Measurements from ENCODE around the gene SPX. TPM values are rescaled to one million over a fixed set of nuclear protein-coding genes. Genes with fewer than 3 reads are reported as not detected.

SPX gene
- total RNA-seq, 1 donor from 2014 or later, result 4.4 TPM

DNA sequence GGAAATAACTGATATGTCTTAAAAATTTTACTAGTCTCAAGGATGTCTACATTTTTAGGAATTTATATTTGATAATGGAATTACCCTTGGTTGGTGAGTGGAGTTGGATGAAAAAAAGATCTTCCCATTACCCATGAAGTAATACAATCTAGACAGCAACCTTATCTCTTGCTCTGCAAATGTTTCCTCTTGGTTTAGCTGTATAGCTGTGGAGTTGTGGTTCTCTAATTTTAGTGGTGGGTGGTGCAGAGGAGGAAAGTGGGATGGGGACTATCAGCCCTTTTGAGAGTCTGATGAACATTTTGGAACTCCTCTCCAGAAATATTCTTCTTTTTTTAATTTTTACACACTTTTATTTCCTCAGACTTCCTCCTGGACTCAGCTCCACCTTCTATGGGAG lies 17.1 kb downstream of the SPX start:
- TF ChIP-seq, protein P1, sequence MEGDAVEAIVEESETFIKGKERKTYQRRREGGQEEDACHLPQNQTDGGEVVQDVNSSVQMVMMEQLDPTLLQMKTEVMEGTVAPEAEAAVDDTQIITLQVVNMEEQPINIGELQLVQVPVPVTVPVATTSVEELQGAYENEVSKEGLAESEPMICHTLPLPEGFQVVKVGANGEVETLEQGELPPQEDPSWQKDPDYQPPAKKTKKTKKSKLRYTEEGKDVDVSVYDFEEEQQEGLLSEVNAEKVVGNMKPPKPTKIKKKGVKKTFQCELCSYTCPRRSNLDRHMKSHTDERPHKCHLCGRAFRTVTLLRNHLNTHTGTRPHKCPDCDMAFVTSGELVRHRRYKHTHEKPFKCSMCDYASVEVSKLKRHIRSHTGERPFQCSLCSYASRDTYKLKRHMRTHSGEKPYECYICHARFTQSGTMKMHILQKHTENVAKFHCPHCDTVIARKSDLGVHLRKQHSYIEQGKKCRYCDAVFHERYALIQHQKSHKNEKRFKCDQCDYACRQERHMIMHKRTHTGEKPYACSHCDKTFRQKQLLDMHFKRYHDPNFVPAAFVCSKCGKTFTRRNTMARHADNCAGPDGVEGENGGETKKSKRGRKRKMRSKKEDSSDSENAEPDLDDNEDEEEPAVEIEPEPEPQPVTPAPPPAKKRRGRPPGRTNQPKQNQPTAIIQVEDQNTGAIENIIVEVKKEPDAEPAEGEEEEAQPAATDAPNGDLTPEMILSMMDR (IDR thresholded peaks at IDR 0.05), result no peak
- Mint-ChIP-seq H3K4me1 (ENCODE audit: low read depth) (no peaks in the 10 kb centered on the region), H3K36me3 (ENCODE audit: low read depth) (no peaks in the 10 kb centered on the region), H3K27me3 (ENCODE audit: low read depth) (no peaks in the 10 kb centered on the region), H3K27ac (ENCODE audit: unreplicated experiment) (no peak overlapping the region), H3K4me3 (ENCODE audit: unreplicated experiment) (no peak overlapping the region), H3K9me3 (ENCODE audit: low read depth) (no peaks in the 10 kb centered on the region)
- DNase-seq (ENCODE audit: low spot score), result no peak

DNA sequence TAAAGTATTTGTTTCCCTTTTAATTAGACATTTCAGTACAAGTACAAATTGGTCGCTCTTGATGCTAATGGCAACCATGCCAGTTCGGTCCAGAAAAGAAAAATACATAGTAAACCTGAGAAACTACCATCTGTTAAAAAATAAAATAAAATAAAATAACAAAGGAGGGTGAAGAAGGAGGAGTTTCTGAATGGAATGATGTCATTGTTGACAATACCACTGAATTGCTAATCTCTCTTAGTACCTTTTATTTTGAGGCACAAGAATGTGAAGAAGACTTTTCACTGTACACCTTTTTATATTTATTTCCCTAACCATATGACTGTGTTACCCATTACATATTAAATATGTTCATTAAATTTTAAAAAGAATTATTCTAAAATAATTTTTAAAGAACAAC lies 19.5 kb downstream of the SPX start:
- Mint-ChIP-seq H3K4me1 (ENCODE audit: low read depth) (no peaks in the 10 kb centered on the region), H3K4me3 (ENCODE audit: unreplicated experiment) (no peak overlapping the region), H3K36me3 (ENCODE audit: low read depth) (no peaks in the 10 kb centered on the region), H3K27ac (ENCODE audit: unreplicated experiment) (no peak overlapping the region), H3K9me3 (ENCODE audit: low read depth) (no peaks in the 10 kb centered on the region), H3K27me3 (ENCODE audit: low read depth) (no peaks in the 10 kb centered on the region)
- TF ChIP-seq, protein P1 (IDR thresholded peaks at IDR 0.05), result no peak
- DNase-seq (ENCODE audit: low spot score), result no peak

DNA sequence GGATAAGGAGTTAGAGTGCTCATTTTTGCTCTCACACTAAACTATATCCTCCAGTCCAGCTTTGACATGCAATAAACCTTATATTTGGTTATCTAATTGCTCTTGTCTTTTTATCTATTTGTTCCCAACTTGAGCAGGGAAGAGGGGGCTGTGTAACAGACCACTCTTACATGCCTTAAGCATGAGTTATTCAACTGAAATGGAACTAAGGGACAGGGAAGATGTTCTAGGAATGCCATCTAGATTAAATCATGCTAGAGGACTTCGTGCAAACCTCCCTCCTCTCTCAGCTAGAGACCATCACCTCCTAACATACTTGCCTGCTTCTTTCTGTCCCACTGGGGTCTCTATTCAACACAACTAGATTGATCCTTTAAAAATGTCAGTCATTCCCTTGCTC lies 20.6 kb downstream of the SPX start:
- Mint-ChIP-seq H3K36me3 (ENCODE audit: low read depth) (no peaks in the 10 kb centered on the region), H3K9me3 (ENCODE audit: low read depth) (no peaks in the 10 kb centered on the region), H3K27me3 (ENCODE audit: low read depth) (no peaks in the 10 kb centered on the region), H3K27ac (ENCODE audit: unreplicated experiment) (no peak overlapping the region), H3K4me3 (ENCODE audit: unreplicated experiment) (no peak overlapping the region), H3K4me1 (ENCODE audit: low read depth) (no peaks in the 10 kb centered on the region)
- TF ChIP-seq, protein P1 (IDR thresholded peaks at IDR 0.05), result no peak
- no peak for DNase-seq (ENCODE audit: low spot score)

DNA sequence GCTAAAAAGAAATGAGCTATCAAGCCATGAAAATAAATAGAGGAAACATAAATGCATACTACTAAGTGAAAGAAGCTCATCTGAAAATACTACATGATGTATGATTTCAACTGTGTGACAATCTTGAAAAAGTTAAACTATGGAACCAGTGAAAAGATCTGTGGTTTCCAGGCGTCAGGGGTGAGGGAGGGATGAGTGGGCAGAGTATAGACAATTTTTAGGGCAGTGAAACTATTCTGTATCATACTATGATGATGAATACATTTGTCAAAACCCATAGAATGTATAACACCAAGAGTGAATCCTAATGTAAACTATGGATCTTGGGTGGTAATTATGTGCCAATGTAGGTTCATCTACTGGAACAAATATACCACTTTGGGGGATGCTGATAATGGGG lies 21.3 kb downstream of the SPX start:
- TF ChIP-seq, protein P1 (IDR thresholded peaks at IDR 0.05), result no peak
- Mint-ChIP-seq H3K4me3 (ENCODE audit: unreplicated experiment) (no peak overlapping the region), H3K9me3 (ENCODE audit: low read depth) (no peaks in the 10 kb centered on the region), H3K27me3 (ENCODE audit: low read depth) (no peaks in the 10 kb centered on the region), H3K27ac (ENCODE audit: unreplicated experiment) (no peak overlapping the region), H3K4me1 (ENCODE audit: low read depth) (no peaks in the 10 kb centered on the region), H3K36me3 (ENCODE audit: low read depth) (no peaks in the 10 kb centered on the region)
- DNase-seq (ENCODE audit: low spot score), result no peak

DNA sequence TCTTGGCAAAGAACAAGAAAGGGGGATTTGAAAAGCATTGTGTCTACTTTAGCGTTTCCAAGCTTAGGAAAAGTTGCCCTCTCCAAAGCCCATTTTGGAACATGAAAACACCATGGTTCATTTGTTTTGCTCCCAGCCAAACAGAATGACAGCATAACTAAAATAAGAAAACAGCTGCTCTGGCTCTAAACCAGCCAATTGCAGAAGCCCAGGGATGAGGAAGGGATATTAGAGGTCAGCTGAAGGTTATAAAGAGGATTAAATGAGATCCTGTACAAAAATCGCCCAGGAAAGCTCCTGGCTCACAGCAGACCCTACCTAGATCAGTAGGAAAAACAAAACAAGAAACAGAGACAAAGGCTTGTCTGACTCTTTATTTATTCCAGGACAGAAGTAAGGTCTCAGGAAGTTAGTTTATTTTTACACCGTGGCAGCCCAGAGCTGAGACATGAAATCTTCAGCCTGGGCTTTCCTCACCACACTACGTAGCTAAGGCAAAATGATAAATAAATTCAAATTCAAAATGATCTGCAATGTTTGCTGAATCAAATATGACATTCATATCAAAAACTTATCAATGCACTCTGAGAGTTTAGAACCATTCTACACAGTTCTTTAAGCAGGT lies 25.9 kb downstream of the SPX start:
- no peaks in the 10 kb centered on the region for H3K4me1 Mint-ChIP-seq (ENCODE audit: low read depth)
- H3K9me3 Mint-ChIP-seq (ENCODE audit: low read depth), result no peaks in the 10 kb centered on the region
- no peak overlapping the region for H3K27ac Mint-ChIP-seq (ENCODE audit: unreplicated experiment)
- no peaks in the 10 kb centered on the region for H3K27me3 Mint-ChIP-seq (ENCODE audit: low read depth)
- no peak overlapping the region for H3K4me3 Mint-ChIP-seq (ENCODE audit: unreplicated experiment)
- no peak for DNase-seq (ENCODE audit: low spot score)
- TF ChIP-seq, protein P1 (IDR thresholded peaks at IDR 0.05), result no peak
- no peaks in the 10 kb centered on the region for H3K36me3 Mint-ChIP-seq (ENCODE audit: low read depth)
